Inferior parietal cortex (tissue), 1 donor: ENCODE measurements around the gene C1orf52.

Experiments
- DNase-seq: peaks from one replicate; pipeline ENCODE4 v3.0.0-alpha.2; 2016; ENCODE audit errors: extremely low spot score

The C1orf52 gene

DNA sequence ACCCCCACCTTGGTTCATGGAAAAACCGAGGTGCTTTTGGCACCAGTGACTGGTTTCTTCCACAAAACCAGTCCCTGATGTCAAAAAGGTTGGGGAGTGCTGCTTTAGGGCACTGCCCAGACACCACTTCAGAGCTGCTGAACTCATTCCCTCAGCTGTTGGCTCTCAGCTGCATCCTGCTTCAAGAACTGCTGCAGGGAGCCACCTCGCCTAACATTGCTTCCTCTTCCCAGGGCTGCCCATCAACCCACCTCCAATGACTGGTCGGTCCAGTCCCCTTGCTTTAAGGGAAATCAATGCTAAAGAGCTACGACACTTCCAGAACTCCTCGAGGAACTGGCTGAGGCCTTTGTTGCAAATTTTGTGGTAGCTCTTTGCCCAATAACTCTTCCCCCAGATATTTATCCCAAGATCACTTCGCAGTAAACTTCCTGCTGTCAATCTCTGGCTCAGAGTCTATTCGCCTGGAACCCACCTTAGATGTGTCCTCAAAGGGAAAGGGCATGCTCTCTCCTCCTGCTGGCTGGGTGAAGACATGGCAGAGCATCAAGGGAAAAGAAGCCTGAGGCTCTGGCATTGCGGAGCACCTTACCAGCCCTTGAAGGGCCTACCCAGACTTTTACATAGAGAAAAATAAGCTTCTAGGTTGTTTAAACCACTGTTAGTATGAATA lies 29.0 kb downstream of the C1orf52 start:
- no peak for DNase-seq

- no peak for DNase-seq
Observed at GRCh38 chr1:85229574-85230097, 29.8 kb downstream of the C1orf52 start.

GRCh38 chr1:85228972-85229371 lies 30.5 kb downstream of the C1orf52 start:
- no peak for DNase-seq

GRCh38 chr1:85225624-85226380 lies 33.7 kb downstream of the C1orf52 start:
- DNase-seq = no peak

- DNase-seq = no peak
Observed at GRCh38 chr1:85224734-85225623, 34.5 kb downstream of the C1orf52 start.

- DNase-seq = no peak
Observed at GRCh38 chr1:85224295-85224694, 35.2 kb downstream of the C1orf52 start.

- DNase-seq = no peak
Observed at GRCh38 chr1:85223334-85223733, 36.1 kb downstream of the C1orf52 start.

DNA sequence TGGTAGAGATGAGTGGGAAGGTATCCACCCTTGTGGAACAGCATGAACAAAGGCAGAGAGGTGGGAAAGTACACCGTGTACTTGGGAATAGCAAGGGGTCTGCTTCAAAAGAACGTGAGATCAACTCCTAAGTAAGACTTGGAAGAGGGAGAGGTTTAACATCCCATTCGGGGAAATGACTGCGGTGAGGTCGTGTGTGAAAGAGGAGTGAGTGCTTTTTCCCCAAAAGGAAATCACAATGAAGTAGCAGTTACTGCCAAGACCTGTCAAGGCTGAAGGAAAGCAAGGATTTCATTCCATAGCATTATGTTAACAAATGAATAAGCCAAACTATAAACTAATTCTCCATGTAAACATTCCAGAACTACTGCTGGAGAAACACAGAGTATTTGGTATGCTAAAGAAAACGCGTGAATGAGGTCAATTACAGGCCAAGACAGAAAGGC lies 38.7 kb downstream of the C1orf52 start:
- DNase-seq = no peak

DNA sequence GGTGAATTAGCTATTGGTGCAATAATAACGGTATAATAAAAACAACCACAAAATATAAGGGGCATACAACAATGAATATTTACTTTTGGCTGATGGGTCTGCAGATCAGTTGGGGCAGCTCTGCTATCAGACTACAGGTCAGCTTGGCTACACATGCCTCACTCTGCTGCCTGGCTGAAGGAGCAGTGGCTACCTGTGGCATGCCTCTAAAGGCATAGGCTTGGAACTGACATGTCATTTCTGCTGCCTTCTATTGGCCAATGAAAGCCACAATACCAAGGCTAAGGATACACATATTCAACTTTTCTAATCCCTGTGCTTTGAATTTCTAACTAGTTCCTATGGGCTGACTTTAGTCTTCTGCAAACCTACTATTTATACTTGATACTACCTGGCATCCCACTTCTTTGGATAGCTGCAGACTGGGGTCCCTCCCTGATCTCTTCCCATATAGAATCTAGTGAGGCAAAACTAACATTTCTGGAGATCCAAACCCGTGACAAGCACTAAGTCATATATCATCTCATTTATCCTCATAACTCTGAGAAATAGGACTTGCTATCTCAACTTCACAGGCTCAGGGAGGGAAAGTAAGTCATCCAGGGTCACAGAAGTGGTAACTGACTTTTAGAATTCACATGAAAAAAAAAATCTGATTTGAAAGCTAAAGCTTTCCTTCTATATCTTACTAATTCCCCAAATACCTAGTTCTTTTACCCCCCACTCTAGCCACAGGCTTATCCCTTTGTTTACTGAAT lies 39.4 kb downstream of the C1orf52 start:
- no peak for DNase-seq

GRCh38 chr1:85216697-85217096 lies 42.8 kb downstream of the C1orf52 start:
- DNase-seq = no peak

GRCh38 chr1:85214654-85215053 lies 44.8 kb downstream of the C1orf52 start:
- DNase-seq = no peak

- no peak for DNase-seq
Observed at GRCh38 chr1:85208488-85208887, 51.0 kb downstream of the C1orf52 start.

DNA sequence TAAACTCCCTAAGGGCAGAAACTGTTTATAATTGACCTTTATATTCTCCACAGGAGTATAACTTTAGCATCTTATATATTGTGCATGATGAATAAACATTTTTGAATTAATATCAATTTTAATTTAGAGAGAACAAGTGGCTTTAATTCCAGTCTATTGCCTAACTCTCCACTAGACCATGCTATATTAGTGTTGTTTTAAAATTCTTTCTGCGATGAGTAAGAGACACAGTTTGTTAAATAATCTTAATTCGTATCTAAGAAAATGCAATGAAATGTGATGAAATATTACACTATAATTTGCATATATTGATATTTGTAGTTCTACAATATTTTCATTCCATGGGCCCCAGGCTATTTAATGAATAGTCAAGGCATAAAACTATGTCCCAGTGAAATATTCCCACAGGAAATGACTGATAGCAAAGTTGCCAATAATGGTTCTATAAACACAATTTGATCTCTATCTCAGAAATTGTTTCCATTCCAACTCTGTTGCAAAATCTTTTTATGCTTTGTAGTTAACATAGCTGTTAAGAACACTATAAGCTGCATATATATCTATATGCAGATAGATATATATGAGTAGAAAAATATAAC lies 55.8 kb downstream of the C1orf52 start:
- no peak for DNase-seq

- no peak for DNase-seq
Observed at GRCh38 chr1:85202864-85203255, 56.6 kb downstream of the C1orf52 start.

DNA sequence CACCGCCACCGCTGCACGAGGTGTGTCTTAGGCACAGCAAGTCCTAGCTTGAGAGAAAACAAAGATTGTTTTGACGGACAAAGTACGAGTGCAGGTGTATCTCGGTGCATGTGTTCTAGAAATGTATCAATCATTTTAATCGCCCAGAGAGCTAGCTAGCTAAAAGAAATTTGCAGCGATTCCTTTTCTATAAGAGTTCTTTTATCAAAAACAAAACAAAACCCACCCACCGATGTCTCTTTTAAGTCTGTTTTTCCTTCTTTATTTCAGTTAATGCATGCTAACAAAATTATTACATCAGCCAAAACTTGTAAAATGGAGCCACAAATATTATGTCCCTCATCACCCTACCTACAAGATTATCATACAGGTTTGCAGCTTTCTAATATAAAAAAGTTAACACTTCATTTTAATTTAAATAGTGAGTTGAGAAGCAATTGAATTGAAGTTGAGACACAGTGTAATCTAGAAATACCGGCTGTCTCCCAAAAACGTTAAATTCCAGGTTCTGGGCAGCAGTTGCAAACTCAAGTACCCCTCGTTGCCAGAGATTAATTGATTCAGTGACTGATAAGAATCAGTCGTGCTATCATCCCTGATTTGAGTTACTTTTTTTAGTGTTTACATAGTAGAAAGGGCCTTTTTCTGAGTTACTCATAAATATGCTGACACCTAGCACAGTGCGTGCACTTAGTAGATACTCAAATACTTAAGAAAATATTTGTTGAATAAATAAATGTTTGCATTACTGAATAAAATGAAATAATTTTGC lies 57.2 kb downstream of the C1orf52 start:
- DNase-seq = no peak

GRCh38 chr1:85201340-85202091 lies 57.9 kb downstream of the C1orf52 start:
- DNase-seq = no peak

DNA sequence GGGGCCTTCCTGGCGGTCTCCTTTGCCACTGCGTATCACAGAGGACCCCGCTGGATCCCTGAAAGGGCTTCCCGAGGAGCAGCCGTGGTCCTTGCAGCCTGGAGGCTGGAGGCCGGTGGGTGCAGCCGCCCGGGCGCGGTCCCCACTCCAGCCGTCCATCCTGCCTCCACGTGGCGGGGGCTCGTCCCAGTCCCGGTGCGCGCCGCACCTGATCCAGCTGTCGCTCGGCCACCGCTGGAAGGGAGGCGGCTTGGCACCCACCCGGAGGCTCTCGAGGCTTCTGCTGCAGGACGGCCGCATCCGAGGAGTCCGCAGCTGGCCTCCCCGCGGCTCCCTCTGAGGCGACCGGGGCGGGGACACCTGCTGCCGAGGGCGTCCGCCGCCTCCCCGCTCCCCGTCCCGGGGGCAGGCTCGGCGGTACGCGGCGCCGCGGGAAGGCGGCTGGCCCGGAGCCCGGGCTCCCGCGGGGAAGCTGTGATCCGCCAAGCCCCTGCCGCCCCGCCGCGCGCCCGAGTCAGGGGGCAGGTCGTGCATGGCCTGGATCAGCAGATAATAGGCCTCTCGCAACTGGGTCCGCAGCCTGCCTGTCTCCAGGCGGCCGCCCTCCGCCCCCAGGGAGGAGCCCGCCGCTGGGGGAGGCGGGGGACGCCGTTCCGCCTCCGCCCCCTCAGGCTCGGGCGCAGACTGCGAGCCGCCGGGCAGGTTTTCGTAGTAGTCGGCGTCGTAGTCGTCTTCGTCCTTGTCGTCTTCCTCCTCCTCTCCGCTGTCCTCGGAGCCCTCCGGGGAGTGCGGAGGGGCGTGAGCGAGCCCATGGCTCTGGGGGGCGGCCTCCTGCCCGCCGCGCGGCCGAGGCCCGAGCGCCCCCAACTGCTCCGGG lies 58.8 kb downstream of the C1orf52 start, which contains the start of gene SYDE2:
Gene SYDE2 (minus strand): TSS at position 554 of the 877 bp plus-strand sequence. CDS start 20 bp downstream, at position 534.
- DNase-seq = no peak
